Measurements from ENCODE around the gene OSBPL1A.

The OSBPL1A gene

DNA sequence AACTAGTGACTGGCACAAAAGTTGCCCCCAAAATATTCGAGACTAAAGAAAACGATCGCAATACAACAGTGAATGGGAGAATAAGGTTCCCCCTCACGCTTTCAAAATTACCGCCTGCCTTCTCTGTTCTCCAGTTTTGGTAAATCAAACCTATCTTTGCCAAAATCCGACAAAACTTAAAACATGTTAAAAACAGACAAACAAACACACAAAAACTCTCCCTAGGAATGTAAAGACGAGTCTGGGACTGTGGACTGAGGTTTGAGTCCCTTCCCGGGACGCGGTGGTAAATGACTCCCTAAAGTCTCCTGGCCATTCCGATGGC lies 28.4 kb upstream of the OSBPL1A start:
- Histone ChIP-seq H3K9me2 (replicated peaks; ENCODE audit: insufficient read depth, low read length) (no peaks in the 10 kb centered on the region), H3K27ac (ENCODE audit: low read depth, low read length) (no peak overlapping the region)

DNA sequence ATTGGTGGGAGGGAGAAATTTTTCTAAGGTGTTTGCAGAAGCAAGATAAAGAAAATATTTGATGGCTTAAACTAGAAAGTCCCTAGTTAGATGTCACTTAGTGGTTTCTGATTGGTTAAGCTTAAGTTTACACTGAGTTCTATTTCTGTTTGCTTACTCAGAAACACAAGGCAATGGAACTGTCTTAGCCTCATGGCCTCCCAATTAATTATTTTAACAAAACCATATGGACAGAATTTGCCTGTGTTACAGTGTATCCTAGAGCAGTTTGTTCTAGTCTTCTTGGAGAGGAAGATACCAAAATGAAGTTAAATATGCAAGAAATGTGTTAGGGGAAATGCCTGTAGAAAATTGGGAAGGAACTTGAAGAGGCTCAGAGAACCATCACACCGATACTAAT lies 24.2 kb upstream of the OSBPL1A start:
- Histone ChIP-seq H3K9me3 (ENCODE audit: insufficient read depth, low read length) (no peaks in the 10 kb centered on the region), H3K4me3 (ENCODE audit: insufficient read depth, low read length, poor library complexity, severe bottlenecking) (no peak overlapping the region), H3K4me2 (ENCODE audit: low read depth, low read length, poor library complexity, severe bottlenecking) (no peak overlapping the region), H3K27me3 (ENCODE audit: low read length) (no peaks in the 10 kb centered on the region), H4K20me1 (ENCODE audit: low read depth, low read length) (no peaks in the 10 kb centered on the region), H3K27ac (ENCODE audit: low read depth, low read length) (no peak overlapping the region), H2AFZ (ENCODE audit: low read depth, low read length, severe bottlenecking) (no peak overlapping the region), H3F3A (ENCODE audit: insufficient read depth) (no peaks in the 10 kb centered on the region), H3K36me3 (ENCODE audit: low read length) (no peaks in the 10 kb centered on the region), H3K9ac (ENCODE audit: low read length) (no peak overlapping the region), H3K79me2 (ENCODE audit: insufficient read depth, low read length) (no peaks in the 10 kb centered on the region), H3K9me2 (replicated peaks; ENCODE audit: insufficient read depth, low read length) (no peaks in the 10 kb centered on the region)
- TF ChIP-seq, protein P1, sequence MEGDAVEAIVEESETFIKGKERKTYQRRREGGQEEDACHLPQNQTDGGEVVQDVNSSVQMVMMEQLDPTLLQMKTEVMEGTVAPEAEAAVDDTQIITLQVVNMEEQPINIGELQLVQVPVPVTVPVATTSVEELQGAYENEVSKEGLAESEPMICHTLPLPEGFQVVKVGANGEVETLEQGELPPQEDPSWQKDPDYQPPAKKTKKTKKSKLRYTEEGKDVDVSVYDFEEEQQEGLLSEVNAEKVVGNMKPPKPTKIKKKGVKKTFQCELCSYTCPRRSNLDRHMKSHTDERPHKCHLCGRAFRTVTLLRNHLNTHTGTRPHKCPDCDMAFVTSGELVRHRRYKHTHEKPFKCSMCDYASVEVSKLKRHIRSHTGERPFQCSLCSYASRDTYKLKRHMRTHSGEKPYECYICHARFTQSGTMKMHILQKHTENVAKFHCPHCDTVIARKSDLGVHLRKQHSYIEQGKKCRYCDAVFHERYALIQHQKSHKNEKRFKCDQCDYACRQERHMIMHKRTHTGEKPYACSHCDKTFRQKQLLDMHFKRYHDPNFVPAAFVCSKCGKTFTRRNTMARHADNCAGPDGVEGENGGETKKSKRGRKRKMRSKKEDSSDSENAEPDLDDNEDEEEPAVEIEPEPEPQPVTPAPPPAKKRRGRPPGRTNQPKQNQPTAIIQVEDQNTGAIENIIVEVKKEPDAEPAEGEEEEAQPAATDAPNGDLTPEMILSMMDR (IDR thresholded peaks at IDR 0.05; ENCODE audit: insufficient read depth, low read length, poor library complexity, severe bottlenecking): no peak

More for the DNA sequence above, 28.4 kb upstream of the OSBPL1A start:
- Histone ChIP-seq H3K9ac (ENCODE audit: low read length) (no peak overlapping the region), H4K20me1 (ENCODE audit: low read depth, low read length) (no peaks in the 10 kb centered on the region), H3K27me3 (ENCODE audit: low read length) (no peaks in the 10 kb centered on the region), H3K4me3 (ENCODE audit: insufficient read depth, low read length, poor library complexity, severe bottlenecking) (no peak overlapping the region), H3K9me3 (ENCODE audit: insufficient read depth, low read length) (no peaks in the 10 kb centered on the region), H3K4me2 (ENCODE audit: low read depth, low read length, poor library complexity, severe bottlenecking) (no peak overlapping the region), H3K36me3 (ENCODE audit: low read length) (no peaks in the 10 kb centered on the region), H2AFZ (ENCODE audit: low read depth, low read length, severe bottlenecking) (no peak overlapping the region), H3K79me2 (ENCODE audit: insufficient read depth, low read length) (no peaks in the 10 kb centered on the region), H3F3A (ENCODE audit: insufficient read depth) (no peaks in the 10 kb centered on the region)
- TF ChIP-seq, protein P1 (IDR thresholded peaks at IDR 0.05; ENCODE audit: insufficient read depth, low read length, poor library complexity, severe bottlenecking): no peak
- TF ChIP-seq EZH2phosphoT487 (conservative IDR thresholded peaks at IDR 0.05; ENCODE audit: low read length): no peak

DNA sequence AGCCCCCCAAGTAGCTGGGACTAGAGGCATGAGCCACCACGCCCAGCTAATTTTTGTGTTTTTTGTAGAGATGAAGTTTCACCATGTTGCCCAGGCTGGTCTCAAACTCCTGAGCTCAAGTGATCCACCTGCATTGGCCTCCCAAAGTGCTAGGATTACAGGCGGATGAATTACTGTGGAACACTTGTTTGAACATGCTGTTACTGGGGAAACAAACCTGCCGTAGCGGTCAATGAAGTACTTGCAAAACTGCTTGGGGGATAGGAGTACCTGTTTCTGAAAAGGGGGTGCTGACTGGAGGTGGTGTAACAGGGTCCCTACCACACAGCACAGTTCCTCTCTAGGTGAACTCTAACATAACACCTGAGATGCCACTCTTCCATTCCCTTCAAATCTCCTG lies 22.9 kb upstream of the OSBPL1A start:
- no peaks in the 10 kb centered on the region for H3K36me3 ChIP-seq (ENCODE audit: low read length)
- no peak overlapping the region for H2AFZ ChIP-seq (ENCODE audit: low read depth, low read length, severe bottlenecking)
- no peak for TF ChIP-seq EZH2phosphoT487 (conservative IDR thresholded peaks at IDR 0.05; ENCODE audit: low read length)
- TF ChIP-seq, protein P1 (IDR thresholded peaks at IDR 0.05; ENCODE audit: insufficient read depth, low read length, poor library complexity, severe bottlenecking): no peak

DNA sequence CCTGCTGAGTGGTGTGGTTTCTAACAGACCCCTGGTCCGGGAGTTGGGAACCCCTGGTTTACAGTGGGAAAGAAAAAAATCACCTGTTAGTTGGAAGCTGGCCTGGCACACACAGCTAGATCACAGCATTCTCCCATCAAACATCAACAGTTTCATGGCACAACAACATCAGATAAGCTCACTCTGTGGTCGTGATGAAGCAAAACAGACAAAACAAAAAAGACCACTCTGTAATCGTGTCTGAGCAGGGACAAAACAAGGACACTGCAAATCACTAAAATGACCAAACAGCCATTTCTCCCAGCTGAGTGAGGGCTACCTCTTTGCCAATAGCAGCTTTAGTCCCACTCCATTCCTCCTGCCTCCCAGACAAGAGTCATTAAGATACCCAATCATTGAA lies 19.9 kb upstream of the OSBPL1A start:
- no peak overlapping the region for H3K9ac ChIP-seq (ENCODE audit: low read length)

More for the DNA sequence above, 22.9 kb upstream of the OSBPL1A start:
- Histone ChIP-seq H3K9ac (ENCODE audit: low read length) (no peak overlapping the region), H3K9me3 (ENCODE audit: insufficient read depth, low read length) (no peaks in the 10 kb centered on the region), H4K20me1 (ENCODE audit: low read depth, low read length) (no peaks in the 10 kb centered on the region), H3K4me3 (ENCODE audit: insufficient read depth, low read length, poor library complexity, severe bottlenecking) (no peak overlapping the region), H3K27ac (ENCODE audit: low read depth, low read length) (no peak overlapping the region), H3K9me2 (replicated peaks; ENCODE audit: insufficient read depth, low read length) (no peaks in the 10 kb centered on the region), H3K4me2 (ENCODE audit: low read depth, low read length, poor library complexity, severe bottlenecking) (no peak overlapping the region), H3F3A (ENCODE audit: insufficient read depth) (no peaks in the 10 kb centered on the region), H3K27me3 (ENCODE audit: low read length) (no peaks in the 10 kb centered on the region), H3K79me2 (ENCODE audit: insufficient read depth, low read length) (no peaks in the 10 kb centered on the region)

More for the DNA sequence above, 19.9 kb upstream of the OSBPL1A start:
- H3K36me3 ChIP-seq (ENCODE audit: low read length): no peaks in the 10 kb centered on the region
- H3K4me2 ChIP-seq (ENCODE audit: low read depth, low read length, poor library complexity, severe bottlenecking): no peak overlapping the region
- no peak overlapping the region for H3K4me3 ChIP-seq (ENCODE audit: insufficient read depth, low read length, poor library complexity, severe bottlenecking)
- H2AFZ ChIP-seq (ENCODE audit: low read depth, low read length, severe bottlenecking): no peak overlapping the region
- H3K27ac ChIP-seq (ENCODE audit: low read depth, low read length): no peak overlapping the region
- H3K9me2 ChIP-seq (replicated peaks; ENCODE audit: insufficient read depth, low read length): no peaks in the 10 kb centered on the region
- TF ChIP-seq EZH2phosphoT487 (conservative IDR thresholded peaks at IDR 0.05; ENCODE audit: low read length): no peak
- TF ChIP-seq, protein P1 (IDR thresholded peaks at IDR 0.05; ENCODE audit: insufficient read depth, low read length, poor library complexity, severe bottlenecking): no peak
- no peaks in the 10 kb centered on the region for H3K9me3 ChIP-seq (ENCODE audit: insufficient read depth, low read length)
- no peaks in the 10 kb centered on the region for H3K27me3 ChIP-seq (ENCODE audit: low read length)
- H4K20me1 ChIP-seq (ENCODE audit: low read depth, low read length): no peaks in the 10 kb centered on the region
- no peaks in the 10 kb centered on the region for H3F3A ChIP-seq (ENCODE audit: insufficient read depth)
- H3K79me2 ChIP-seq (ENCODE audit: insufficient read depth, low read length): no peaks in the 10 kb centered on the region

All from SU-DHL-6 (cell line).